Neutrophil (primary cell): Measurements from ENCODE around the gene TP73.

Source experiments
- H3K27ac ChIP-seq: fragments of 200-600 bp; sonication (generic); 2 replicates; pipeline ENCODE4 v1.5.1; 2016; ENCODE audit warnings: mild to moderate bottlenecking, moderate library complexity
- H3K27me3 ChIP-seq: fragments of 200-600 bp; sonication (generic); 2 replicates; pipeline ENCODE4 v1.6.0; 2016; ENCODE audit warnings: mild to moderate bottlenecking
- H3K36me3 ChIP-seq: fragments of 200-600 bp; sonication (generic); 2 replicates; pipeline ENCODE4 v1.5.1; 2017
- H3K4me1 ChIP-seq, 2 experiments: fragments of 200-600 bp in 1 of 2; sonication (generic) in 1 of 2; 1 replicate in 1 of 2; 2 replicates in 1 of 2; pipeline versions ENCODE4 v1.5.1 to v1.6.1; 2013 to 2016; ENCODE audit warnings: low read depth in 1 of 2, low read length in 1 of 2, mild to moderate bottlenecking in 1 of 2, moderate library complexity in 1 of 2; ENCODE audit not compliant: control insufficient read depth in 1 of 2, insufficient read depth in 1 of 2
- H3K4me3 ChIP-seq, 2 experiments: fragments of 200-600 bp in 1 of 2; sonication (generic) in 1 of 2; 1 replicate in 1 of 2; 2 replicates in 1 of 2; pipeline ENCODE4 v1.5.1; 2013 to 2016; ENCODE audit warnings: low read depth in 1 of 2, low read length in 1 of 2, mild to moderate bottlenecking in 1 of 2, moderate library complexity in 1 of 2
- H3K9me3 ChIP-seq: fragments of 200-600 bp; sonication (generic); 2 replicates; pipeline ENCODE4 v1.5.1; 2016
- TF ChIP-seq, protein P1 (sequence below): fragments of 200-600 bp; sonication (generic); IDR thresholded peaks from 2 replicates; pipeline ENCODE4 v1.5.1; 2016; ENCODE audit warnings: antibody characterized with exemption

TP73 gene

DNA sequence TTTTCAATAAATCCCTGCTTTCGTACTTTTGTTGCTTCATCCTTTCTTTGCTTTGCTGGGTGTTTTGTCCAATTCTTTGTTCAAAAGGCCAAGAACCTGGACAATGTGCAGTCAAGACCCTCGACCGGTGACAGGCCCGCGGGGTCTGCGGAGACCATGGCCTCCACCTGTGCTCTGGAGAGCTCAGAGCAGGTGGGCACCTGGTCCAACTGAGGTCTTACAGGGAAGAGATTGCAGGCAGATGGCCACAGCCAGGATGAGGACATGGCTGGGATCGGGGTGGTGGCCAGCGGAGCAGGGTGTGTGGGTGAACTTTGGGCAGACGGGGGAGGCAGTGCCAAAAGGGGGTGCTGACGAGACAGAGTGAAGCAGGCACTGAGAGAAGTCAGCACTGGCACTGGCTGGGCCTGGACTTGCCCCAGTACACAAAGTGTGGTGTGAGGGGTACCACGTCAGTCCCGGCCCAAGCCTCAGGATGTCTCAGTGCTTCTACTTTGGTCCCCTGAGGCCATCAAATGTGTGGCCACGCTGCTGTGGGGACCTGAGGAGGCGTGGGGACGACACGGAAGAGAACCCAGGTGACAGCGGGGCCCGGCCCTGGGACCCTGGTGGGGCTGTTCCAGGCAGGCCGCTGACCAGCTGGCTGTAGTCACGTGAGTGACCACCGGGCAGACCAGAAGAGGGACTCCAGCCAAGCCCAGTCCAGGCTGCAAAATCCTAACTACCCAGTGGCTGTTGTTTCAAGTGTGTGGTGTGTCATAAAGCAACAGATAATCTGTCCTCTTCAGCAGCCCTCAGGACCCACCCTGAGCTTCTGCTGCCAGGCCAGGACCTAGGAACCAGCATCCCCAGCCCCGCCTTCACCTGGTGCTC lies 89.5 kb downstream of the TP73 start:
- H3K4me1 ChIP-seq, result peaks cover 9 to 10% of the 10 kb centered on the region in 2 experiments
- no peaks in the 10 kb centered on the region for H3K9me3 ChIP-seq
- H3K27ac ChIP-seq, result no peak overlapping the region
- H3K27me3 ChIP-seq, result peaks cover 14% of the 10 kb centered on the region
- TF ChIP-seq, protein P1, sequence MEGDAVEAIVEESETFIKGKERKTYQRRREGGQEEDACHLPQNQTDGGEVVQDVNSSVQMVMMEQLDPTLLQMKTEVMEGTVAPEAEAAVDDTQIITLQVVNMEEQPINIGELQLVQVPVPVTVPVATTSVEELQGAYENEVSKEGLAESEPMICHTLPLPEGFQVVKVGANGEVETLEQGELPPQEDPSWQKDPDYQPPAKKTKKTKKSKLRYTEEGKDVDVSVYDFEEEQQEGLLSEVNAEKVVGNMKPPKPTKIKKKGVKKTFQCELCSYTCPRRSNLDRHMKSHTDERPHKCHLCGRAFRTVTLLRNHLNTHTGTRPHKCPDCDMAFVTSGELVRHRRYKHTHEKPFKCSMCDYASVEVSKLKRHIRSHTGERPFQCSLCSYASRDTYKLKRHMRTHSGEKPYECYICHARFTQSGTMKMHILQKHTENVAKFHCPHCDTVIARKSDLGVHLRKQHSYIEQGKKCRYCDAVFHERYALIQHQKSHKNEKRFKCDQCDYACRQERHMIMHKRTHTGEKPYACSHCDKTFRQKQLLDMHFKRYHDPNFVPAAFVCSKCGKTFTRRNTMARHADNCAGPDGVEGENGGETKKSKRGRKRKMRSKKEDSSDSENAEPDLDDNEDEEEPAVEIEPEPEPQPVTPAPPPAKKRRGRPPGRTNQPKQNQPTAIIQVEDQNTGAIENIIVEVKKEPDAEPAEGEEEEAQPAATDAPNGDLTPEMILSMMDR, result no peak
- H3K36me3 ChIP-seq, result peaks cover 28% of the 10 kb centered on the region
- no peak overlapping the region for H3K4me3 ChIP-seq

DNA sequence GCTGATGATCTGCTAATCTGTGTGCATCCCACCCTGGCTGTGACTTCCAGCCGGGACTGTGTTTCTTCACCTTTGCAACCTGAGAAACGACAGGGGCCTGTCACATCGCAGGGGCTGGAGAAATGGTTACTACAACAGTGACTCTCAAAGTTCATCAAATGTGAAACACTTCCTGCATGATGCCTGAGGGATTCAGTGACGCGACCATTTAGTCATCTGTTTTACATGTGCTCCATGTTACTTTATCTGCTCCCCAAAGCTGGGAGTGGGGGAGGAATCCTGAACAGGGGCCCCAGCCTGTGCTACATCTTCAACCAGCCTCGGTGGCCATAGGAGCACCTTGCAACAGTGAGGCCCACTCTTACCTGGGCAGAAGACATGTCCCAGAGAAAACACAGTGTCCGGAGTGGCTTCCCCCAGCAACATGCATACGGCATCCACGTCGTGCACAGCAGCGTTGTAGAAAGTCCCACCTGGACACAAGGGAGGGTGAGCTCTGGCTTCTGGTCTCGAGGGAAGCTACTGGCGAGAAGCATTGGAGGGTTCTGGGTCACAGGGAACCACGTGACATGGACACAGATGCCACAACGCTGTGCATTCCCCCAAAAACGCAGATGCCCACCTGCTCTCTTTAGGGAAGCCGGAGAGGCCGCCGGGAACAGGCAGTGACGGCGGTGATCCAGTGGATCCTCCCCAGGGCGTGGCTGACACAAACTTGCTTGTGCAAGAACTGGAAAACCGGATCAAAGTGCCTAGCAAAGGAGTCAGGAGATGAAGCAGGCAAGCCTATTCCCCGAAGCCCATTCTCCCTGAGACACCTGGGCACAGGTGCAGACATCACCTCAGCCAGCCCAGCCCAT lies 90.4 kb downstream of the TP73 start:
- Histone ChIP-seq H3K36me3 (peaks cover 28% of the 10 kb centered on the region), H3K27me3 (peaks cover 23% of the 10 kb centered on the region)
- TF ChIP-seq, protein P1, result no peak

DNA sequence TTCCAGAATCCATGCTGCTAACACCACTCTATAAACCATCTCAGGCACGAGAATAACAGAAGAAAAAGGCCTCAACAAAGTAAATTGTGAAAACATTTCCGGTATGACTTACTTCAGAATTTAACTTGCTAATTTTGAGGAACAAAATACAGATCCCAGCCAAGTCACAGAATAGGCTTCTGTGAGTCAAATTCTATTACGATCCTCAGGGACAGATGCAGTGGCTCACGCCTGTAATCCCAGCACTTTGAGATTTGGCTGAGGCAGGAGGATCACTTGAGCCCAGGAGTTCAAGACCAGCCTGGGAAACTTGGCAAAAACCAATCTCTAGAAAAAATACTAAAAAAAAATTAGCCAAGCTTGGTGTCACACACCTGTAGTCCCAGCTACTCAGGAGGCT lies 91.1 kb downstream of the TP73 start:
- H3K36me3 ChIP-seq, result peaks cover 23% of the 10 kb centered on the region

More for the DNA sequence above, 90.4 kb downstream of the TP73 start:
- Histone ChIP-seq H3K9me3 (no peaks in the 10 kb centered on the region), H3K4me3 (no peak overlapping the region), H3K27ac (peak overlapping the region; percentile 59), H3K4me1 (peaks cover 15 to 17% of the 10 kb centered on the region in 2 experiments)

DNA sequence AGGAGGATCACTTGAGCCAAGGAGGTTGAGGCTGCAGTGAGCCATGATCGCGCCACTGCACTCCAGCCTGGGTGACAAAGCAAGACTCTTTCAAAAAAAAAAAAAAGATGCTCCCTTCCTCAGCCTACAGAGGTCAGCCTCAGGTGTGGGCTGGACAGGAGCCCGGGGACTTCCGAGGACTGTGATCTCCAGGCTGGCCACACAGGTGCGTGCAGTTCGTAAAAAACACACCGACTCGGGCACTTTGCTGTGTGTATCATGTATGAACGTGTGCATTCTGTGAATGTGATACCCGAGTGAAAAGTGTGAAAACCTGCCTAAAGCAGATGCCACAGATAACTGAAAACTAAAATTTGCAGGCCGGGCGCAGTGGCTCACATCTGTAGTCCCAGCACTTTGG lies 91.5 kb downstream of the TP73 start:
- peaks cover 18 to 20% of the 10 kb centered on the region in 2 experiments for H3K4me1 ChIP-seq

More for the DNA sequence above, 91.1 kb downstream of the TP73 start:
- Histone ChIP-seq H3K4me3 (no peak overlapping the region), H3K9me3 (no peaks in the 10 kb centered on the region), H3K27ac (peak overlapping the region; percentile 59), H3K27me3 (peaks cover 30% of the 10 kb centered on the region), H3K4me1 (peaks cover 18 to 20% of the 10 kb centered on the region in 2 experiments)
- TF ChIP-seq, protein P1, result no peak

DNA sequence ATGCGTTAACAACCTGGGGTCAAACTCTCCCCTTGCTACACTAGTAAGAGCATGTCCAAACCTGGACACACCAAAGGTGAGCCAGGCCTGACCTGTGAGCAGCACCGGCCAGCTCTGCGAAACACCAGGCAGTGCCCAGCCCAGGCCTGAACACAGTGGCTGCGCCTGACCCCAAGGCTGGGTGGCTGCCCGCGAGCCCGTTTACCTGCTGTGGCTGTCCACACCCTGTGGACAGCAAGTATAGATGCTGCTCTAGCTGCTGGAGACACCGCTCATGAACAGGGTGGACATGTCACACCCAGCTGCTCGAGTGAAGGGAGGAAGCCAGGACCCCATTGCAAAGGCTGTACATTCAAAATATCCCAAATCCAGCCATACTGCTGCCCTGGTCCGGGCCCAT lies 92.3 kb downstream of the TP73 start:
- no peak overlapping the region for H3K27ac ChIP-seq
- peaks cover 41% of the 10 kb centered on the region for H3K27me3 ChIP-seq
- H3K4me3 ChIP-seq, result no peak overlapping the region
- H3K9me3 ChIP-seq, result no peaks in the 10 kb centered on the region
- H3K36me3 ChIP-seq, result peaks cover 14% of the 10 kb centered on the region
- H3K4me1 ChIP-seq, result peaks cover 18 to 20% of the 10 kb centered on the region in 2 experiments
- TF ChIP-seq, protein P1, result no peak

More for the DNA sequence above, 91.5 kb downstream of the TP73 start:
- Histone ChIP-seq H3K27ac (peak overlapping the region; percentile 59), H3K36me3 (peaks cover 19% of the 10 kb centered on the region), H3K4me3 (no peak overlapping the region), H3K27me3 (peaks cover 34% of the 10 kb centered on the region), H3K9me3 (no peaks in the 10 kb centered on the region)
- TF ChIP-seq, protein P1, result no peak
